SK-N-SH treated with all-trans-retinoic acid at 6 μM for 48 hours (cell line): Measurements from ENCODE around the gene ACOT7.

Experiments
- POU6F1 ChIP-seq: fragments of 250-450 bp; sonication (Bioruptor Pico); IDR thresholded peaks from 2 replicates; pipeline ENCODE4 v1.8.0; 2021; ENCODE audit warnings: low read depth, mild to moderate bottlenecking, moderate library complexity, borderline replicate concordance
- ZC3H10 ChIP-seq: fragments of 250-450 bp; sonication (Bioruptor Pico); IDR thresholded peaks from 2 replicates; pipeline ENCODE4 v1.5.1; 2021; ENCODE audit warnings: mild to moderate bottlenecking, moderate library complexity

GRCh38 chr1:6251681-6252373 is 141.7 kb downstream of the ACOT7 start:
- TF ChIP-seq POU6F1 (no peak), ZC3H10 (CRISPR knock-in tag) (no peak)
